Liver (tissue), 9 donors: ENCODE data around the gene PACSIN2. TPM values are rescaled to one million over a fixed set of nuclear protein-coding genes. Genes with fewer than 3 reads are reported as not detected.

ENCODE experiments used
- DNase-seq: peaks from one replicate; pipeline ENCODE4 v3.0.0-alpha.2; 2017; ENCODE audit warnings: low spot score
- H3K27ac ChIP-seq, 2 donors: one replicate each; pipeline ENCODE4 v1.7.0; 2013; ENCODE audit warnings: inconsistent platforms in 2 of 2, low read length in 2 of 2, control low read depth in 1 of 2, low read depth in 1 of 2, mild to moderate bottlenecking in 1 of 2
- H3K27me3 ChIP-seq, 4 donors: one replicate each; pipeline versions ENCODE4 v1.6.1 to v1.7.0; 2013; ENCODE audit warnings: low read length in 3 of 4, inconsistent platforms in 1 of 4, mild to moderate bottlenecking in 1 of 4, moderate library complexity in 1 of 4; ENCODE audit not compliant: control insufficient read depth in 4 of 4, insufficient read depth in 4 of 4
- H3K36me3 ChIP-seq, 4 donors: one replicate each; pipeline versions ENCODE4 v1.6.1 to v1.7.0; 2013; ENCODE audit warnings: low read length in 3 of 4, mild to moderate bottlenecking in 3 of 4, low read depth in 1 of 4, moderate library complexity in 1 of 4; ENCODE audit not compliant: control insufficient read depth in 4 of 4, insufficient read depth in 3 of 4
- H3K4me1 ChIP-seq, 4 donors: one replicate each; pipeline versions ENCODE4 v1.6.1 to v1.7.0; 2013; ENCODE audit warnings: low read length in 3 of 4, mild to moderate bottlenecking in 3 of 4, moderate library complexity in 1 of 4; ENCODE audit not compliant: control insufficient read depth in 4 of 4, insufficient read depth in 4 of 4
- H3K4me3 ChIP-seq, 3 donors: one replicate each; pipeline versions ENCODE4 v1.6.1 to v1.7.0; 2013; ENCODE audit warnings: low read length in 3 of 3, control low read depth in 1 of 3, low read depth in 1 of 3, mild to moderate bottlenecking in 1 of 3
- H3K9ac ChIP-seq, 2 donors: one replicate each; pipeline ENCODE4 v1.7.0; 2013; ENCODE audit warnings: low read length in 2 of 2, mild to moderate bottlenecking in 2 of 2, moderate library complexity in 2 of 2, control low read depth in 1 of 2, low read depth in 1 of 2
- H3K9me3 ChIP-seq, 4 donors: one replicate each; pipeline versions ENCODE4 v1.6.1 to v1.7.0; 2013; ENCODE audit warnings: low read length in 3 of 4; ENCODE audit not compliant: control insufficient read depth in 4 of 4
- EGR1 ChIP-seq, 2 donors: IDR thresholded peaks; 2 replicates each; pipeline ENCODE4 v1.6.1; 2016 to 2018; ENCODE audit warnings: antibody characterized with exemption in 2 of 2, low read depth in 2 of 2
- FOXA1 ChIP-seq: IDR thresholded peaks from 2 replicates; pipeline ENCODE4 v1.6.1; 2016; ENCODE audit warnings: antibody characterized with exemption
- GABPA ChIP-seq, 2 donors: IDR thresholded peaks in 1 of 2; conservative IDR thresholded peaks in 1 of 2; 2 replicates each; pipeline ENCODE4 v1.6.1; 2016; ENCODE audit warnings: antibody characterized with exemption in 2 of 2, mild to moderate bottlenecking in 1 of 2, moderate library complexity in 1 of 2
- HNF4A ChIP-seq, 2 donors: conservative IDR thresholded peaks; 2 replicates each; pipeline ENCODE4 v1.6.1; 2016; ENCODE audit warnings: antibody characterized with exemption in 2 of 2, mild to moderate bottlenecking in 2 of 2
- HNF4G ChIP-seq: IDR thresholded peaks from 2 replicates; pipeline ENCODE4 v1.6.1; 2016; ENCODE audit warnings: antibody characterized with exemption
- JUND ChIP-seq, 2 donors: IDR thresholded peaks; 2 replicates each; pipeline ENCODE4 v1.6.1; 2016; ENCODE audit warnings: antibody characterized with exemption in 2 of 2
- NR2F2 ChIP-seq: IDR thresholded peaks from 2 replicates; pipeline ENCODE4 v1.6.1; 2016; ENCODE audit warnings: antibody characterized with exemption
- RAD21 ChIP-seq, 2 donors: IDR thresholded peaks; 2 replicates each; pipeline ENCODE4 v1.6.1; 2016; ENCODE audit warnings: antibody characterized with exemption in 2 of 2, mild to moderate bottlenecking in 2 of 2
- RXRA ChIP-seq, 2 donors: IDR thresholded peaks; 2 replicates each; pipeline ENCODE4 v1.6.1; 2017 to 2018; ENCODE audit warnings: antibody characterized with exemption in 2 of 2, mild to moderate bottlenecking in 1 of 2
- SP1 ChIP-seq: IDR thresholded peaks from 2 replicates; pipeline ENCODE4 v1.6.1; 2018; ENCODE audit warnings: antibody characterized with exemption, mild to moderate bottlenecking
- TAF1 ChIP-seq: conservative IDR thresholded peaks from 2 replicates; pipeline ENCODE4 v1.6.1; 2016; ENCODE audit warnings: antibody characterized with exemption, mild to moderate bottlenecking
- WGBS: extraction: QIAGEN DNeasy Blood & Tissue Kit; methylation state at CpG from one replicate; pipeline ENCODE4 v1.1.7; 2013; 5-methylcytosine and 5-hydroxymethylcytosine counted together
- polyA plus RNA-seq, 2 donors: library from polyadenylated mRNA; stranded (reverse) in 1 of 2; unstranded in 1 of 2; fragments of 200-250 nt in 1 of 2; fragments of >200 nt in 1 of 2; fragmentation: Nextera tagmentation in 1 of 2; extraction: Ambion mirVana in 1 of 2; gene quantifications; one replicate each; pipeline versions ENCODE4 v1.2.1 to v1.2.3, GENCODE V29; 2013 to 2015
- total RNA-seq, 2 donors: library from RNA; depleted of rRNA; stranded (reverse); fragments of >200 nt; gene quantifications; one replicate each; pipeline ENCODE4 v1.2.3, GENCODE V29; 2014
- TF ChIP-seq, protein P1 (sequence below): IDR thresholded peaks from 2 replicates; pipeline ENCODE4 v1.6.1; 2016; ENCODE audit warnings: antibody characterized with exemption
- TF ChIP-seq, protein P2 (sequence below): IDR thresholded peaks from 2 replicates; pipeline ENCODE4 v1.6.1; 2016; ENCODE audit warnings: antibody characterized with exemption
- TF ChIP-seq, protein P3 (sequence below): fragments of 150-350 bp; IDR thresholded peaks from 2 replicates; pipeline ENCODE4 v1.5.1; 2017; ENCODE audit warnings: improper control_type of control experiment, low read depth, low read length; ENCODE audit not compliant: missing input control
- TF ChIP-seq, protein P4 (sequence below): IDR thresholded peaks from 2 replicates; pipeline ENCODE4 v1.6.1; 2016; ENCODE audit warnings: antibody characterized with exemption, mild to moderate bottlenecking
- TF ChIP-seq, protein P5 (sequence below): IDR thresholded peaks from 2 replicates; pipeline ENCODE4 v1.6.1; 2016; ENCODE audit warnings: antibody characterized with exemption
- donor health status: healthy.
- donor health status: healthy.
- donor health status: healthy.
- donor health status: healthy.
- donor health status: healthy.

PACSIN2 gene
- total and polyA plus RNA-seq, 4 donors: 9.1 to 31.4 (median 17.0) TPM

DNA sequence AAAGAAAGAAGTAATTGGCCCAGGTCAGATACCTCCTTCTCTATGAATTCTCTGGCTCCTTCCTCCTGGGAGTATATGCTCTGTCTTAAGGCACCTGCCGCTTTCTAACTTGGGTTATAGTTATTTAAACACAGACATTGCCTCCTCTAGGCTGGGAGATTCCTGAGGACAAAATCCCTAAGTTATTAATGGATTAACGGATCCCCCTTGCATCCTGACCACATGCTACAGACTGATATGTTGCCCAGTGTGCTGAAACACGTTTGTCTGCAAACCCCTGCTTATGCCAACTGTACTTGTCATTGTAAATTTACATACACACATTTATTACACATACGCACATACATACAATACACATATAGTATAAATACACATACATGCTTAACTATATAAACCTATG, 35.3 kb downstream of the PACSIN2 start:
- TF ChIP-seq, protein P1, sequence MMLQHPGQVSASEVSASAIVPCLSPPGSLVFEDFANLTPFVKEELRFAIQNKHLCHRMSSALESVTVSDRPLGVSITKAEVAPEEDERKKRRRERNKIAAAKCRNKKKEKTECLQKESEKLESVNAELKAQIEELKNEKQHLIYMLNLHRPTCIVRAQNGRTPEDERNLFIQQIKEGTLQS: no peak
- TF ChIP-seq RXRA (IDR thresholded peaks at IDR 0.05): no peak
- TF ChIP-seq, protein P2, sequence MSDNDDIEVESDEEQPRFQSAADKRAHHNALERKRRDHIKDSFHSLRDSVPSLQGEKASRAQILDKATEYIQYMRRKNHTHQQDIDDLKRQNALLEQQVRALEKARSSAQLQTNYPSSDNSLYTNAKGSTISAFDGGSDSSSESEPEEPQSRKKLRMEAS: no peak
- TF ChIP-seq HNF4A (conservative IDR thresholded peaks at IDR 0.05): no peak
- TF ChIP-seq HNF4G: no peak
- TF ChIP-seq, protein P3, sequence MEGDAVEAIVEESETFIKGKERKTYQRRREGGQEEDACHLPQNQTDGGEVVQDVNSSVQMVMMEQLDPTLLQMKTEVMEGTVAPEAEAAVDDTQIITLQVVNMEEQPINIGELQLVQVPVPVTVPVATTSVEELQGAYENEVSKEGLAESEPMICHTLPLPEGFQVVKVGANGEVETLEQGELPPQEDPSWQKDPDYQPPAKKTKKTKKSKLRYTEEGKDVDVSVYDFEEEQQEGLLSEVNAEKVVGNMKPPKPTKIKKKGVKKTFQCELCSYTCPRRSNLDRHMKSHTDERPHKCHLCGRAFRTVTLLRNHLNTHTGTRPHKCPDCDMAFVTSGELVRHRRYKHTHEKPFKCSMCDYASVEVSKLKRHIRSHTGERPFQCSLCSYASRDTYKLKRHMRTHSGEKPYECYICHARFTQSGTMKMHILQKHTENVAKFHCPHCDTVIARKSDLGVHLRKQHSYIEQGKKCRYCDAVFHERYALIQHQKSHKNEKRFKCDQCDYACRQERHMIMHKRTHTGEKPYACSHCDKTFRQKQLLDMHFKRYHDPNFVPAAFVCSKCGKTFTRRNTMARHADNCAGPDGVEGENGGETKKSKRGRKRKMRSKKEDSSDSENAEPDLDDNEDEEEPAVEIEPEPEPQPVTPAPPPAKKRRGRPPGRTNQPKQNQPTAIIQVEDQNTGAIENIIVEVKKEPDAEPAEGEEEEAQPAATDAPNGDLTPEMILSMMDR: no peak
- TF ChIP-seq EGR1 (IDR thresholded peaks at IDR 0.05; ENCODE audit: low read depth in 2 of 2): no peak
- no peak for TF ChIP-seq JUND (IDR thresholded peaks at IDR 0.05)
- no peak for TF ChIP-seq FOXA1
- TF ChIP-seq NR2F2: no peak
- TF ChIP-seq, protein P4, sequence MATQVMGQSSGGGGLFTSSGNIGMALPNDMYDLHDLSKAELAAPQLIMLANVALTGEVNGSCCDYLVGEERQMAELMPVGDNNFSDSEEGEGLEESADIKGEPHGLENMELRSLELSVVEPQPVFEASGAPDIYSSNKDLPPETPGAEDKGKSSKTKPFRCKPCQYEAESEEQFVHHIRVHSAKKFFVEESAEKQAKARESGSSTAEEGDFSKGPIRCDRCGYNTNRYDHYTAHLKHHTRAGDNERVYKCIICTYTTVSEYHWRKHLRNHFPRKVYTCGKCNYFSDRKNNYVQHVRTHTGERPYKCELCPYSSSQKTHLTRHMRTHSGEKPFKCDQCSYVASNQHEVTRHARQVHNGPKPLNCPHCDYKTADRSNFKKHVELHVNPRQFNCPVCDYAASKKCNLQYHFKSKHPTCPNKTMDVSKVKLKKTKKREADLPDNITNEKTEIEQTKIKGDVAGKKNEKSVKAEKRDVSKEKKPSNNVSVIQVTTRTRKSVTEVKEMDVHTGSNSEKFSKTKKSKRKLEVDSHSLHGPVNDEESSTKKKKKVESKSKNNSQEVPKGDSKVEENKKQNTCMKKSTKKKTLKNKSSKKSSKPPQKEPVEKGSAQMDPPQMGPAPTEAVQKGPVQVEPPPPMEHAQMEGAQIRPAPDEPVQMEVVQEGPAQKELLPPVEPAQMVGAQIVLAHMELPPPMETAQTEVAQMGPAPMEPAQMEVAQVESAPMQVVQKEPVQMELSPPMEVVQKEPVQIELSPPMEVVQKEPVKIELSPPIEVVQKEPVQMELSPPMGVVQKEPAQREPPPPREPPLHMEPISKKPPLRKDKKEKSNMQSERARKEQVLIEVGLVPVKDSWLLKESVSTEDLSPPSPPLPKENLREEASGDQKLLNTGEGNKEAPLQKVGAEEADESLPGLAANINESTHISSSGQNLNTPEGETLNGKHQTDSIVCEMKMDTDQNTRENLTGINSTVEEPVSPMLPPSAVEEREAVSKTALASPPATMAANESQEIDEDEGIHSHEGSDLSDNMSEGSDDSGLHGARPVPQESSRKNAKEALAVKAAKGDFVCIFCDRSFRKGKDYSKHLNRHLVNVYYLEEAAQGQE: no peak
- 92% methylated on average over 4 of the region's 4 CpGs for WGBS
- Histone ChIP-seq H3K9ac (no peak overlapping the region), H3K4me3 (no peak overlapping the region), H3K36me3 (no peaks in the 10 kb centered on the region), H3K9me3 (no peaks in the 10 kb centered on the region), H3K4me1 (peaks cover 0 to 8% (median 2%) of the 10 kb centered on the region in 4 donors), H3K27ac (no peak overlapping the region), H3K27me3 (no peaks in the 10 kb centered on the region)
- DNase-seq: no peak

DNA sequence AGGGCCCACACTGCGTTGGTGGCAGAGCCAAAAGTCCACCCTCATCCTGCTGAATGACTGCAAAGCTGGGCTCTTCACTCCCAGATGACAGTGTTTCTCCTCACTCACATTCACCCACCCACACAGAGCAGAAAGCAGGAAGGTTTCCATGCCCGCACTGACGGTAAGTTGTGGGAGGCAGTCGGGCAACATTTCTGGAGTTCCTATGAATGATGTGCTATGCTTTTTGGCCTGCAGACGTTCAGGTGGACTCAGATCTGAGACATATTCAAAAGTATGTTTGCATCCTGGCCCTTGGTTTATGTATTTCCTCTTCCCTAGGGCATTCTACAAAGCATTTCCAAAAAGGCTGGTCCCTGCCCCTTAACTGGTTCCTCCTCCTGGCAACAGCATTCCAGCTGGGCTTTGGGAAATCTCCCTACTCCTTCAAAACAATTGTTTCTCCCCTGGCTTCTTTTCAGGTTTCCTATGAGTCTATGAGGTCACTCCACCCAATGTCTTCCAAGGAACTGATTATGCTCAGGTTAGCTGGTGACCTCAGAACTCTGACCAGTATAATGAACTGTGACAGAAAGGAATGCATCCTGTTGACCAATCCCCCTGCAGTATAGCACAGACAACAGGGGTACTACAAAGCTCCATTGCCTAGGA, 36.4 kb downstream of the PACSIN2 start:
- Histone ChIP-seq H3K27me3 (no peaks in the 10 kb centered on the region), H3K9ac (no peak overlapping the region), H3K4me3 (no peak overlapping the region), H3K4me1 (peaks cover 0 to 10% (median 3%) of the 10 kb centered on the region in 4 donors), H3K9me3 (no peaks in the 10 kb centered on the region), H3K36me3 (no peaks in the 10 kb centered on the region), H3K27ac (peak overlapping the region; percentile 38 to 59)
- no peak for TF ChIP-seq HNF4A (conservative IDR thresholded peaks at IDR 0.05)
- TF ChIP-seq, protein P1: no peak
- TF ChIP-seq SP1: no peak
- no peak for TF ChIP-seq RXRA (IDR thresholded peaks at IDR 0.05)
- TF ChIP-seq, protein P5, sequence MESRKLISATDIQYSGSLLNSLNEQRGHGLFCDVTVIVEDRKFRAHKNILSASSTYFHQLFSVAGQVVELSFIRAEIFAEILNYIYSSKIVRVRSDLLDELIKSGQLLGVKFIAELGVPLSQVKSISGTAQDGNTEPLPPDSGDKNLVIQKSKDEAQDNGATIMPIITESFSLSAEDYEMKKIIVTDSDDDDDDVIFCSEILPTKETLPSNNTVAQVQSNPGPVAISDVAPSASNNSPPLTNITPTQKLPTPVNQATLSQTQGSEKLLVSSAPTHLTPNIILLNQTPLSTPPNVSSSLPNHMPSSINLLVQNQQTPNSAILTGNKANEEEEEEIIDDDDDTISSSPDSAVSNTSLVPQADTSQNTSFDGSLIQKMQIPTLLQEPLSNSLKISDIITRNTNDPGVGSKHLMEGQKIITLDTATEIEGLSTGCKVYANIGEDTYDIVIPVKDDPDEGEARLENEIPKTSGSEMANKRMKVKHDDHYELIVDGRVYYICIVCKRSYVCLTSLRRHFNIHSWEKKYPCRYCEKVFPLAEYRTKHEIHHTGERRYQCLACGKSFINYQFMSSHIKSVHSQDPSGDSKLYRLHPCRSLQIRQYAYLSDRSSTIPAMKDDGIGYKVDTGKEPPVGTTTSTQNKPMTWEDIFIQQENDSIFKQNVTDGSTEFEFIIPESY: no peak
- no peak for TF ChIP-seq JUND (IDR thresholded peaks at IDR 0.05)
- TF ChIP-seq, protein P3: no peak
- no peak for TF ChIP-seq RAD21 (IDR thresholded peaks at IDR 0.05)
- no peak for TF ChIP-seq EGR1 (IDR thresholded peaks at IDR 0.05; ENCODE audit: low read depth in 2 of 2)
- TF ChIP-seq NR2F2: no peak
- TF ChIP-seq TAF1: no peak
- TF ChIP-seq FOXA1: no peak
- TF ChIP-seq, protein P4: no peak
- TF ChIP-seq GABPA (IDR thresholded peaks at IDR 0.05 in 1 of 2, conservative IDR thresholded peaks at IDR 0.05 in 1 of 2): no peak
- 79% methylated on average over 5 of the region's 5 CpGs for WGBS
- no peak for DNase-seq
